Activated T-helper 1 cell treated with anti-CD3 and anti-CD28 coated beads, Interleukin-12 subunit alpha, Interleukin-12 subunit beta, Interleukin-2, Interleukin-4 antibody, amounts not matched to agents 30 ng/mL and 10 ng/mL and 1 ng/mL, durations not matched to agents 14 hours and 24 hours and 36 hours (primary cell): ENCODE measurements around the gene RXRA. TPM values are rescaled to one million over a fixed set of nuclear protein-coding genes. Genes with fewer than 3 reads are reported as not detected.

ENCODE experiments used
- DNase-seq: peaks from one replicate; pipeline ENCODE4 v3.0.0; 2021; ENCODE audit warnings: low spot score
- H3K27ac Mint-ChIP-seq: one replicate; pipeline ENCODE4 v1.8.0; 2021; ENCODE audit warnings: mild to moderate bottlenecking, mixed read lengths
- H3K27me3 Mint-ChIP-seq: one replicate; pipeline ENCODE4 v1.8.0; 2022; ENCODE audit warnings: mild to moderate bottlenecking, moderate library complexity, mixed read lengths; ENCODE audit not compliant: insufficient read depth
- H3K36me3 Mint-ChIP-seq: one replicate; pipeline ENCODE4 v1.8.0; 2021; ENCODE audit warnings: low read depth, mixed read lengths
- H3K4me1 Mint-ChIP-seq: one replicate; pipeline ENCODE4 v1.8.0; 2021; ENCODE audit warnings: low read depth, mixed read lengths
- H3K4me3 Mint-ChIP-seq: one replicate; pipeline ENCODE4 v1.8.0; 2021; ENCODE audit warnings: mild to moderate bottlenecking, moderate library complexity, mixed read lengths
- H3K9me3 Mint-ChIP-seq: one replicate; pipeline ENCODE4 v1.8.0; 2021; ENCODE audit warnings: mixed read lengths
- intact Hi-C: fragments of 100-400 bp; cut with micrococcal nuclease; formaldehyde crosslinking; loops from one replicate; pipeline ENCODE4 v1.15.1; 2024
- total RNA-seq: library from RNA; stranded (reverse); gene quantifications from 2 replicates; pipeline ENCODE4 v1.2.3, GENCODE V29; 2022

RXRA gene
- total RNA-seq, 1 donor from 2014 or later = 0.91 TPM

GRCh38 chr9:134364391-134365114 lies 38.3 kb downstream of the RXRA start:
- Mint-ChIP-seq H3K4me1 (no peaks in the 10 kb centered on the region), H3K9me3 (no peaks in the 10 kb centered on the region), H3K4me3 (no peak overlapping the region), H3K36me3 (no peaks in the 10 kb centered on the region), H3K27ac (no peak overlapping the region), H3K27me3 (no peaks in the 10 kb centered on the region)
- intact Hi-C loops = no loop called here
- DNase-seq = no peak

GRCh38 chr9:134365115-134365596 lies 38.9 kb downstream of the RXRA start:
- Mint-ChIP-seq H3K36me3 (no peaks in the 10 kb centered on the region), H3K4me1 (no peaks in the 10 kb centered on the region), H3K4me3 (no peak overlapping the region), H3K27me3 (no peaks in the 10 kb centered on the region), H3K9me3 (no peaks in the 10 kb centered on the region), H3K27ac (no peak overlapping the region)
- no peak for DNase-seq
- intact Hi-C loops = no loop called here

GRCh38 chr9:134365791-134366222 lies 39.6 kb downstream of the RXRA start:
- no peaks in the 10 kb centered on the region for H3K4me1 Mint-ChIP-seq
- H3K27ac Mint-ChIP-seq = no peak overlapping the region
- no peaks in the 10 kb centered on the region for H3K9me3 Mint-ChIP-seq
- intact Hi-C loops = no loop called here
- H3K36me3 Mint-ChIP-seq = no peaks in the 10 kb centered on the region
- DNase-seq = no peak
- H3K4me3 Mint-ChIP-seq = no peak overlapping the region
- no peaks in the 10 kb centered on the region for H3K27me3 Mint-ChIP-seq

GRCh38 chr9:134366223-134367031 lies 40.2 kb downstream of the RXRA start:
- no peak overlapping the region for H3K4me3 Mint-ChIP-seq
- DNase-seq = no peak
- H3K27me3 Mint-ChIP-seq = no peaks in the 10 kb centered on the region
- no peaks in the 10 kb centered on the region for H3K4me1 Mint-ChIP-seq
- intact Hi-C loops = no loop called here
- H3K36me3 Mint-ChIP-seq = no peaks in the 10 kb centered on the region
- no peaks in the 10 kb centered on the region for H3K9me3 Mint-ChIP-seq
- no peak overlapping the region for H3K27ac Mint-ChIP-seq

GRCh38 chr9:134367061-134367460 lies 40.8 kb downstream of the RXRA start:
- Mint-ChIP-seq H3K27me3 (no peaks in the 10 kb centered on the region), H3K27ac (no peak overlapping the region), H3K36me3 (no peaks in the 10 kb centered on the region), H3K4me3 (no peak overlapping the region), H3K4me1 (no peaks in the 10 kb centered on the region), H3K9me3 (no peaks in the 10 kb centered on the region)
- DNase-seq = no peak
- intact Hi-C loops = no loop called here

GRCh38 chr9:134367791-134368490 lies 41.7 kb downstream of the RXRA start:
- Mint-ChIP-seq H3K27ac (no peak overlapping the region), H3K4me1 (no peaks in the 10 kb centered on the region), H3K36me3 (no peaks in the 10 kb centered on the region), H3K9me3 (no peaks in the 10 kb centered on the region), H3K4me3 (no peak overlapping the region), H3K27me3 (no peaks in the 10 kb centered on the region)
- no peak for DNase-seq
- intact Hi-C loops = no loop called here

- H3K36me3 Mint-ChIP-seq = no peaks in the 10 kb centered on the region
- peak overlapping the region; percentile 56 for H3K27ac Mint-ChIP-seq
- no peaks in the 10 kb centered on the region for H3K9me3 Mint-ChIP-seq
- intact Hi-C loops = no loop called here
- H3K4me1 Mint-ChIP-seq = no peaks in the 10 kb centered on the region
- no peak for DNase-seq
- H3K27me3 Mint-ChIP-seq = no peaks in the 10 kb centered on the region
- no peak overlapping the region for H3K4me3 Mint-ChIP-seq
Observed at GRCh38 chr9:134368571-134368970, 42.3 kb downstream of the RXRA start.

GRCh38 chr9:134369416-134370212 lies 43.4 kb downstream of the RXRA start:
- intact Hi-C loops = no loop called here
- Mint-ChIP-seq H3K9me3 (no peaks in the 10 kb centered on the region), H3K4me3 (no peak overlapping the region), H3K4me1 (no peaks in the 10 kb centered on the region), H3K36me3 (no peaks in the 10 kb centered on the region), H3K27ac (no peak overlapping the region), H3K27me3 (no peaks in the 10 kb centered on the region)
- no peak for DNase-seq

- Mint-ChIP-seq H3K36me3 (no peaks in the 10 kb centered on the region), H3K9me3 (no peaks in the 10 kb centered on the region), H3K27ac (no peak overlapping the region), H3K27me3 (no peaks in the 10 kb centered on the region), H3K4me3 (no peak overlapping the region), H3K4me1 (no peaks in the 10 kb centered on the region)
- no peak for DNase-seq
- intact Hi-C loops = no loop called here
Observed at GRCh38 chr9:134370213-134370492, 43.9 kb downstream of the RXRA start.

GRCh38 chr9:134370638-134371037 lies 44.4 kb downstream of the RXRA start:
- no peaks in the 10 kb centered on the region for H3K27me3 Mint-ChIP-seq
- no peak for DNase-seq
- H3K27ac Mint-ChIP-seq = no peak overlapping the region
- no peak overlapping the region for H3K4me3 Mint-ChIP-seq
- no peaks in the 10 kb centered on the region for H3K4me1 Mint-ChIP-seq
- no peaks in the 10 kb centered on the region for H3K9me3 Mint-ChIP-seq
- H3K36me3 Mint-ChIP-seq = no peaks in the 10 kb centered on the region
- intact Hi-C loops = no loop called here

- Mint-ChIP-seq H3K4me3 (no peak overlapping the region), H3K27ac (no peak overlapping the region), H3K9me3 (no peaks in the 10 kb centered on the region), H3K27me3 (peaks cover 3% of the 10 kb centered on the region), H3K36me3 (no peaks in the 10 kb centered on the region), H3K4me1 (no peaks in the 10 kb centered on the region)
- DNase-seq = no peak
- intact Hi-C loops = no loop called here
Observed at GRCh38 chr9:134371731-134372130, 45.5 kb downstream of the RXRA start.

- Mint-ChIP-seq H3K27me3 (peaks cover 3% of the 10 kb centered on the region), H3K4me3 (no peak overlapping the region), H3K27ac (no peak overlapping the region), H3K36me3 (no peaks in the 10 kb centered on the region), H3K9me3 (no peaks in the 10 kb centered on the region), H3K4me1 (no peaks in the 10 kb centered on the region)
- intact Hi-C loops = loop anchor here (1.0 kb wide), 1 partner anchor 71 kb away; no protein-coding TSS in a partner anchor
- DNase-seq = no peak
Observed at GRCh38 chr9:134372581-134373267, 46.5 kb downstream of the RXRA start.
